ENCODE data around the gene GGT6. TPM values are rescaled to one million over a fixed set of nuclear protein-coding genes. Genes with fewer than 3 reads are reported as not detected.

The GGT6 gene
- polyA plus RNA-seq, 2 of the 4 experiments (the other 2 are of a cell fraction): not detected

DNA sequence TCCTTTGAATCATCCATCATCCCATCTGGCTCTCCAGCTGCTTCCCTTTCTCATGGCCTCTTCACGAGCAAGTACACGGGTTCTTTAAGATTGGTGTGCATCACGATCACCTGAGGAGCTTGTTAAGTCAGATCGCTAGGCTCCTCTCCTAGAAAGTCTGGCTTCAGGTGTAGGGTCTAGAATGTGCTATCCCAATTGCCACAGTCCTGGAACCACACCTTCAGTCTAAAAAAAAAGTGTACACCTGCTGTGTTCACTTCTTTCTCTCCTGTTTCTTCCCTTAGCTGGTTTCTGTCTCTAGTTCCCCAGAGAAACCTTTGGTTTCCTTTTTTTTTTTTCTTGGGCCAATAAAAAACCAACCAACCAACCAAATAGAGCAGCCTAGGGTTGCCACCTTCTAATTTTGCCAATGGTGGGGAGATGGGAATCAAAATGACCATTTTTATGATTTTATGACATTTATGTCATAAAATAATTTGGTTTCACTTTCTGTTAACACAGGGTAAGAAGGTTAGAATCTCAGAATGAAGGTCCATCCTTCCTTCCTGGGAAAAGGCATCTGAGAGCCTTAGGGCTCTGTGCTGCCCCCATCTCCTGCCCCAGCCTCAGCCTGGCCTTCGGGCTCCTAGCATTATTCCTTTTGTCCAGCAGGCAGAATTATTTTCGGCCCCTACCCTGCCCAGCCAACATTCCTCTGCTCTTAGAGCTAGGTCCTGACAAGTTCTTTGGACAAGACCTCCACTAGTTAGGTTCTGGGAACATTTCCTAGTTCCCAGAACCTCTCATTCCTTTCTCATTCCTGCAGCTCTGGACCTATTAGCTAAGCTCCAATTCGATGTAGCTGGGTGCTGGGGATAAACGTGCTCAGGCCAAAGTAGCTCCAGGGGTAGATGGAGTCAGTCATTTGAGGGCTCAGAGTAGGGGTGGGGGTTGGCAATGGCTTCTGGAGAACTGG is 1.9 kb upstream of the GGT6 start:
- TF ChIP-seq, protein P1, sequence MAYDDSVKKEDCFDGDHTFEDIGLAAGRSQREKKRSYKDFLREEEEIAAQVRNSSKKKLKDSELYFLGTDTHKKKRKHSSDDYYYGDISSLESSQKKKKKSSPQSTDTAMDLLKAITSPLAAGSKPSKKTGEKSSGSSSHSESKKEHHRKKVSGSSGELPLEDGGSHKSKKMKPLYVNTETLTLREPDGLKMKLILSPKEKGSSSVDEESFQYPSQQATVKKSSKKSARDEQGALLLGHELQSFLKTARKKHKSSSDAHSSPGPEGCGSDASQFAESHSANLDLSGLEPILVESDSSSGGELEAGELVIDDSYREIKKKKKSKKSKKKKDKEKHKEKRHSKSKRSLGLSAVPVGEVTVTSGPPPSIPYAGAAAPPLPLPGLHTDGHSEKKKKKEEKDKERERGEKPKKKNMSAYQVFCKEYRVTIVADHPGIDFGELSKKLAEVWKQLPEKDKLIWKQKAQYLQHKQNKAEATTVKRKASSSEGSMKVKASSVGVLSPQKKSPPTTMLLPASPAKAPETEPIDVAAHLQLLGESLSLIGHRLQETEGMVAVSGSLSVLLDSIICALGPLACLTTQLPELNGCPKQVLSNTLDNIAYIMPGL (CRISPR knock-in tag; IDR thresholded peaks at IDR 0.05; ENCODE audit: borderline replicate concordance): no peak
- TF ChIP-seq KDM1A (IDR thresholded peaks at IDR 0.05; ENCODE audit: low read depth) (no peak), NPAS2 (CRISPR knock-in tag; IDR thresholded peaks at IDR 0.05; ENCODE audit: borderline replicate concordance) (no peak), ZC3H11A (IDR thresholded peaks at IDR 0.05) (no peak), KDM5A (IDR thresholded peaks at IDR 0.05) (no peak), BHLHE40 (IDR thresholded peaks at IDR 0.05; ENCODE audit: low read depth, low read length) (no peak), RAD21 (conservative IDR thresholded peaks at IDR 0.05 in 1 of 2, IDR thresholded peaks at IDR 0.05 in 1 of 2) (no peak), FOSL2 (IDR thresholded peaks at IDR 0.05) (no peak), FOSL2 (CRISPR knock-in tag; IDR thresholded peaks at IDR 0.05) (no peak), CHD4 (IDR thresholded peaks at IDR 0.05; ENCODE audit: borderline replicate concordance) (no peak), ZFP36 (IDR thresholded peaks at IDR 0.05; ENCODE audit: borderline replicate concordance, partially characterized antibody) (no peak), ZNF302 (CRISPR knock-in tag; IDR thresholded peaks at IDR 0.05) (no peak), TFCP2L1 (CRISPR knock-in tag; IDR thresholded peaks at IDR 0.05) (no peak), JUNB (IDR thresholded peaks at IDR 0.05) (no peak), EHMT2 (IDR thresholded peaks at IDR 0.05; ENCODE audit: low read depth) (no peak), BCL3 (IDR thresholded peaks at IDR 0.05) (no peak), ESRRA (IDR thresholded peaks at IDR 0.05; ENCODE audit: borderline replicate concordance, low read length) (no peak), EP300 (IDR thresholded peaks at IDR 0.05) (no peak), GATA3 (IDR thresholded peaks at IDR 0.05; ENCODE audit: borderline replicate concordance) (no peak)
- TF ChIP-seq, protein P2, sequence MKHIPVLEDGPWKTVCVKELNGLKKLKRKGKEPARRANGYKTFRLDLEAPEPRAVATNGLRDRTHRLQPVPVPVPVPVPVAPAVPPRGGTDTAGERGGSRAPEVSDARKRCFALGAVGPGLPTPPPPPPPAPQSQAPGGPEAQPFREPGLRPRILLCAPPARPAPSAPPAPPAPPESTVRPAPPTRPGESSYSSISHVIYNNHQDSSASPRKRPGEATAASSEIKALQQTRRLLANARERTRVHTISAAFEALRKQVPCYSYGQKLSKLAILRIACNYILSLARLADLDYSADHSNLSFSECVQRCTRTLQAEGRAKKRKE (CRISPR knock-in tag; IDR thresholded peaks at IDR 0.05; ENCODE audit: low read depth): no peak
- ChIA-PET CTCF (interaction anchor here (0.6 to 2.5 kb wide), 9 partner anchors 15 to 141 kb away, joined by 3 to 23 read pairs (median 3); partner anchors contain the start of gene SMTNL2), POLR2A (no interaction called here)
- FAIRE-seq (no peak), ATAC-seq (no peak), DNase-seq (ENCODE audit: low read depth in 1 of 2, low spot score in 1 of 2) (no peak)
- Histone ChIP-seq H3K4me3 (no peak overlapping the region), H3K9me3 (no peaks in the 10 kb centered on the region), H3K27ac (no peak overlapping the region), H3K4me2 (0 out of 3 replicates have a peak overlapping the region, but pooled peaks have one; percentile 1), H3K4me1 (0 out of 3 replicates have a peak, but pooled peaks cover 4% of the 10 kb centered on the region)
- 66% methylated on average over 8 of the region's 8 CpGs for WGBS (ENCODE audit: missing lambda C conversion rate)

DNA sequence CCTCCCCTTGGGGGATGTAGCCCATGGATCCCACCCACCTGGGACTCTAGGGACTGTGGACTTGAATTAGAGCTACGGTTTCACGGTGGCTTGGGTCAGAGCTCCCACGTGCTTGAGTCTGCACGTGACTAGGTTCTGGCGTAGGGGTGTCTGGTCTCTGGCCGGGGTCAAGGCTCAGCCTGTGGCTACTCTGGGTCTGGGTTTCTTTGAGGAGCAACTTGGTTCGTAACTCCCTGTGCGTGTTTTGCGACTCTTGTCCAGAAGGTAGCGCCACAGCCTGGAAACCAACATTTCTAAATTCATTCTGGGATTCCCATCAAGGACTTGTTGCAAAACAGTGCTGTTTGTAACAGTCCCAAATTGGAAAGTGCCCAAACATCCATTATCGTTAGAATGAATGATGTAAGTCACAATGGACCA is 470 bp upstream of the GGT6 start:
- Histone ChIP-seq H3K4me2 (no peak overlapping the region), H3K4me3 (no peak overlapping the region), H3K4me1 (peaks cover 5% of the 10 kb centered on the region), H3K9me3 (no peaks in the 10 kb centered on the region), H3K27ac (no peak overlapping the region)
- DNase-seq (ENCODE audit: low read depth in 1 of 2, low spot score in 1 of 2) (no peak), ATAC-seq (no peak), FAIRE-seq (no peak)
- CTCF ChIA-PET: interaction anchor here (0.7 to 1.1 kb wide), 6 partner anchors 10 to 87 kb away, joined by 3 to 5 read pairs (median 4); no protein-coding TSS in a partner anchor
- 77% methylated on average over 11 of the region's 11 CpGs for WGBS (ENCODE audit: missing lambda C conversion rate)
- POLR2A ChIA-PET: no interaction called here
- TF ChIP-seq, protein P3, sequence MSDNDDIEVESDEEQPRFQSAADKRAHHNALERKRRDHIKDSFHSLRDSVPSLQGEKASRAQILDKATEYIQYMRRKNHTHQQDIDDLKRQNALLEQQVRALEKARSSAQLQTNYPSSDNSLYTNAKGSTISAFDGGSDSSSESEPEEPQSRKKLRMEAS (IDR thresholded peaks at IDR 0.05): no peak
- TF ChIP-seq E2F6 (IDR thresholded peaks at IDR 0.05; ENCODE audit: borderline replicate concordance, low read depth): no peak
- TF ChIP-seq, protein P4, sequence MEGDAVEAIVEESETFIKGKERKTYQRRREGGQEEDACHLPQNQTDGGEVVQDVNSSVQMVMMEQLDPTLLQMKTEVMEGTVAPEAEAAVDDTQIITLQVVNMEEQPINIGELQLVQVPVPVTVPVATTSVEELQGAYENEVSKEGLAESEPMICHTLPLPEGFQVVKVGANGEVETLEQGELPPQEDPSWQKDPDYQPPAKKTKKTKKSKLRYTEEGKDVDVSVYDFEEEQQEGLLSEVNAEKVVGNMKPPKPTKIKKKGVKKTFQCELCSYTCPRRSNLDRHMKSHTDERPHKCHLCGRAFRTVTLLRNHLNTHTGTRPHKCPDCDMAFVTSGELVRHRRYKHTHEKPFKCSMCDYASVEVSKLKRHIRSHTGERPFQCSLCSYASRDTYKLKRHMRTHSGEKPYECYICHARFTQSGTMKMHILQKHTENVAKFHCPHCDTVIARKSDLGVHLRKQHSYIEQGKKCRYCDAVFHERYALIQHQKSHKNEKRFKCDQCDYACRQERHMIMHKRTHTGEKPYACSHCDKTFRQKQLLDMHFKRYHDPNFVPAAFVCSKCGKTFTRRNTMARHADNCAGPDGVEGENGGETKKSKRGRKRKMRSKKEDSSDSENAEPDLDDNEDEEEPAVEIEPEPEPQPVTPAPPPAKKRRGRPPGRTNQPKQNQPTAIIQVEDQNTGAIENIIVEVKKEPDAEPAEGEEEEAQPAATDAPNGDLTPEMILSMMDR (IDR thresholded peaks at IDR 0.05): no peak; the same call in 2 of the 3 replicates
- no peak for TF ChIP-seq ELK1 (IDR thresholded peaks at IDR 0.05; ENCODE audit: low read depth, low read length)
- TF ChIP-seq FOXS1 (CRISPR knock-in tag; IDR thresholded peaks at IDR 0.05): no peak
- TF ChIP-seq CHD2 (IDR thresholded peaks at IDR 0.05; ENCODE audit: low read length, partially characterized antibody): no peak
- no peak for TF ChIP-seq HOXB13 (CRISPR knock-in tag; IDR thresholded peaks at IDR 0.05; ENCODE audit: low read depth)
- TF ChIP-seq SREBF2 (IDR thresholded peaks at IDR 0.05): no peak
- no peak for TF ChIP-seq CEBPB (IDR thresholded peaks at IDR 0.05)
- TF ChIP-seq RAD21 (conservative IDR thresholded peaks at IDR 0.05 in 1 of 2, IDR thresholded peaks at IDR 0.05 in 1 of 2): no peak
